C4-2B (cell line): ENCODE measurements around the gene FUT7.

Source experiments
- CTCF ChIP-seq: fragments of 450-650 bp; conservative IDR thresholded peaks from 2 replicates; pipeline ENCODE4 v1.5.1; 2017; ENCODE audit warnings: mild to moderate bottlenecking
- ZFX ChIP-seq: fragments of 450-650 bp; IDR thresholded peaks from 2 replicates; pipeline ENCODE4 v1.6.1; 2017

- TF ChIP-seq CTCF (no peak), ZFX (no peak)
Observed at GRCh38 chr9:137073992-137074399, 42.1 kb upstream of the FUT7 start.
